HepG2 (cell line): ENCODE data around the gene SNAI3. TPM values are rescaled to one million over a fixed set of nuclear protein-coding genes. Genes with fewer than 3 reads are reported as not detected.

ENCODE experiments used
- ATAC-seq: fragments of 200-7000 bp; cut with Tn5 transposase; 3 replicates; pipeline ENCODE4 v1.9.1; 2020; ENCODE audit warnings: mild to moderate bottlenecking, moderate library complexity
- BruUV-seq: library from RNA; stranded (reverse); fragments of 400-500 nt; replicated peaks from 2 replicates; lab custom pipeline; 2021; lab: Mats Ljungman, UMichigan
- CTCF ChIA-PET: fragments of 300-600 bp; formaldehyde crosslinking; extraction: SDS; loops from one replicate; lab custom pipeline; 2021; ENCODE audit warnings: low total read pairs, inconsistent platforms, low intra/inter-chr PET ratio; lab: Yijun Ruan, JAX
- POLR2A ChIA-PET: fragments of 350-600 bp; sonication (Branson Sonifier 250); formaldehyde crosslinking; loops from one replicate; lab custom pipeline; 2020; ENCODE audit warnings: antibody characterized with exemption, inconsistent platforms; lab: Yijun Ruan, JAX
- DNase-seq: peaks from one replicate; pipeline ENCODE4 v3.0.0-alpha.2; 2015; ENCODE audit warnings: low spot score
- FAIRE-seq: peaks from 3 replicates; lab custom pipeline; 2011; peaks lifted over from hg19 to GRCh38; lab: Jason Lieb, UNC
- H2AFZ ChIP-seq: one replicate; pipeline ENCODE4 v1.6.1; 2011; ENCODE audit warnings: low read length, inconsistent platforms
- H3K27ac ChIP-seq: fragments of 300-600 bp; 3 replicates; pipeline ENCODE4 v1.8.0; 2011; ENCODE audit warnings: mixed run types, mild to moderate bottlenecking, mixed read lengths, low read length, inconsistent platforms; ENCODE audit not compliant: insufficient read depth; ENCODE audit errors: extremely low read length
- H3K27me3 ChIP-seq, 2 experiments: fragments of 200-600 bp in 1 of 2; 2 replicates in 1 of 2; 3 replicates in 1 of 2; pipeline versions ENCODE4 v1.6.0 to v1.8.0; 2011; ENCODE audit warnings: low read length in 2 of 2, mild to moderate bottlenecking in 2 of 2, moderate library complexity in 2 of 2, inconsistent platforms in 1 of 2; ENCODE audit not compliant: insufficient read depth in 2 of 2, control insufficient read depth in 1 of 2
- H3K36me3 ChIP-seq, 2 experiments: fragments of 200-600 bp in 1 of 2; replicated peaks in 1 of 2; 2 replicates in 1 of 2; 3 replicates in 1 of 2; pipeline versions ENCODE4 v1.5.1 to v1.8.0; 2011; ENCODE audit warnings: low read length in 2 of 2, inconsistent platforms in 1 of 2; ENCODE audit not compliant: insufficient read depth in 2 of 2, control insufficient read depth in 1 of 2
- H3K4me1 ChIP-seq: 2 replicates; pipeline ENCODE4 v1.5.1; 2012; ENCODE audit warnings: low read length, inconsistent platforms; ENCODE audit not compliant: insufficient read depth
- H3K4me2 ChIP-seq: 2 replicates; pipeline ENCODE4 v1.6.0; 2011; ENCODE audit warnings: low read depth, low read length, inconsistent platforms
- H3K4me3 ChIP-seq, 3 experiments: fragments of 200-600 bp in 1 of 3; sonication (generic), shearing (Covaris generic) in 1 of 3; replicated peaks in 1 of 3; 2 replicates each; pipeline ENCODE4 v1.5.1; 2011 to 2016; ENCODE audit warnings: low read length in 3 of 3, inconsistent platforms in 2 of 3, low read depth in 2 of 3, mild to moderate bottlenecking in 2 of 3, control low read depth in 1 of 3, mixed read lengths in 1 of 3; ENCODE audit not compliant: insufficient read depth in 1 of 3
- H3K79me2 ChIP-seq: one replicate; pipeline ENCODE4 v1.6.1; 2011; ENCODE audit warnings: low read length, inconsistent platforms; ENCODE audit not compliant: insufficient read depth
- H3K9ac ChIP-seq: 2 replicates; pipeline ENCODE4 v1.6.0; 2011; ENCODE audit warnings: mild to moderate bottlenecking, low read depth, low read length, inconsistent platforms; ENCODE audit not compliant: insufficient read depth
- H3K9me3 ChIP-seq: 2 replicates; pipeline ENCODE4 v1.5.1; 2012; ENCODE audit warnings: mild to moderate bottlenecking, low read length
- H4K20me1 ChIP-seq: 2 replicates; pipeline ENCODE4 v1.6.0; 2011; ENCODE audit warnings: inconsistent platforms, mild to moderate bottlenecking, low read length, moderate library complexity; ENCODE audit not compliant: insufficient read depth
- CHCHD3 ChIP-seq: sonication (generic); formaldehyde crosslinking; IDR thresholded peaks from 2 replicates; pipeline ENCODE4 v1.8.0; 2022; ENCODE audit warnings: mild to moderate bottlenecking, missing genetic modification reagents, moderate library complexity
- DNMT3B ChIP-seq: conservative IDR thresholded peaks from 2 replicates; pipeline ENCODE4 v1.6.1; 2016; ENCODE audit warnings: missing biosample characterization, control low read depth
- FIP1L1 ChIP-seq: fragments of 200-400 bp; formaldehyde crosslinking; IDR thresholded peaks from 2 replicates; pipeline ENCODE4 v1.6.1; 2018; ENCODE audit warnings: low read depth, mild to moderate bottlenecking, low read length, moderate library complexity, borderline replicate concordance; ENCODE audit not compliant: insufficient read depth
- PATZ1 ChIP-seq: sonication (generic); formaldehyde crosslinking; IDR thresholded peaks from 2 replicates; pipeline ENCODE4 v1.4.0; 2020; ENCODE audit warnings: missing genetic modification reagents
- POGZ ChIP-seq: sonication (generic); formaldehyde crosslinking; IDR thresholded peaks from 2 replicates; pipeline ENCODE4 v1.4.0; 2020; ENCODE audit warnings: mild to moderate bottlenecking, missing genetic modification reagents
- SIN3B ChIP-seq: fragments of 150-350 bp; IDR thresholded peaks from 2 replicates; pipeline ENCODE4 v1.6.1; 2014; ENCODE audit warnings: low read length
- SP4 ChIP-seq: sonication (generic); formaldehyde crosslinking; IDR thresholded peaks from 2 replicates; pipeline ENCODE4 v1.8.1; 2023; ENCODE audit warnings: mild to moderate bottlenecking, missing genetic modification reagents
- XRCC5 ChIP-seq: fragments of 200-400 bp; formaldehyde crosslinking; optimal IDR thresholded peaks from 2 replicates; pipeline ENCODE3; 2017; ENCODE audit warnings: mild to moderate bottlenecking, low read length
- ZNF143 ChIP-seq: sonication (generic); formaldehyde crosslinking; IDR thresholded peaks from 2 replicates; pipeline ENCODE4 v1.4.0; 2020; ENCODE audit warnings: missing genetic modification reagents
- ZNF382 ChIP-seq: sonication (generic); formaldehyde crosslinking; IDR thresholded peaks from 2 replicates; pipeline ENCODE4 v1.5.0; 2020; ENCODE audit warnings: missing genetic modification reagents, mild to moderate bottlenecking, borderline replicate concordance
- ZNF615 ChIP-seq: sonication (generic); formaldehyde crosslinking; IDR thresholded peaks from 2 replicates; pipeline ENCODE4 v1.5.0; 2020; ENCODE audit warnings: mild to moderate bottlenecking, missing genetic modification reagents, borderline replicate concordance
- ZNF784 ChIP-seq: sonication (generic); formaldehyde crosslinking; IDR thresholded peaks from 2 replicates; pipeline ENCODE4 v1.5.1; 2020; ENCODE audit warnings: missing genetic modification reagents, mild to moderate bottlenecking, borderline replicate concordance
- WGBS: methylation state at CpG from one replicate; pipeline ENCODE4 v1.1.6; 2017; ENCODE audit warnings: low lambda C conversion rate; 5-methylcytosine and 5-hydroxymethylcytosine counted together
- in situ Hi-C: cut with HindIII; loops from 2 replicates; pipeline ENCODE4 v1.10.0; 2017; ENCODE audit warnings: low pct_unique_long_range_greater_than_20kb; ENCODE audit not compliant: extremely low pct_ligation_motif_present
- intact Hi-C: fragments of 100-400 bp; cut with micrococcal nuclease; formaldehyde crosslinking; loops from one replicate; pipeline ENCODE4 v1.10.0; 2022; ENCODE audit not compliant: unreplicated experiment
- polyA plus RNA-seq, 8 experiments: library from polyadenylated mRNA; depleted of rRNA in 3 of 8; stranded (reverse) in 7 of 8; unstranded in 1 of 8; fragments of >200 nt; fragmentation: Illumina TruSeq in 4 of 8; extraction: Trizol in 4 of 8; gene quantifications; 2 replicates each; pipeline versions ENCODE4 v1.2.1 to v1.2.3, GENCODE V29; 2011 to 2016; ENCODE audit warnings: low read depth in 4 of 8, missing spikeins in 1 of 8, mixed read lengths in 1 of 8; ENCODE audit not compliant: insufficient read depth in 1 of 8
- total RNA-seq, 5 experiments: library from RNA; depleted of rRNA; stranded (reverse); fragments of >200 nt; fragmentation: Illumina TruSeq; extraction: Trizol; gene quantifications; 2 replicates each; pipeline ENCODE4 v1.2.3, GENCODE V29; 2016; ENCODE audit warnings: low read depth in 1 of 5
- TF ChIP-seq, protein P1 (sequence below): sonication (generic); formaldehyde crosslinking; conservative IDR thresholded peaks from 2 replicates; pipeline ENCODE4 v1.8.0; 2022; ENCODE audit warnings: mild to moderate bottlenecking, moderate library complexity, missing genetic modification reagents
- TF ChIP-seq, protein P2 (sequence below): fragments of 450-650 bp; IDR thresholded peaks from 2 replicates; pipeline ENCODE4 v1.6.1; 2017
- TF ChIP-seq, protein P3 (sequence below): sonication (generic); formaldehyde crosslinking; conservative IDR thresholded peaks from 2 replicates; pipeline ENCODE4 v1.4.0; 2020; ENCODE audit warnings: missing genetic modification reagents
- TF ChIP-seq, protein P4 (sequence below): sonication (generic); formaldehyde crosslinking; IDR thresholded peaks from 2 replicates; pipeline ENCODE4 v1.5.0; 2020; ENCODE audit warnings: missing genetic modification reagents

The SNAI3 gene
- total and polyA plus RNA-seq, 2 of the 13 experiments (the other 11 are each of a cell fraction or from before 2014, with no cell fraction given), result 0.09 to 0.18 TPM

DNA sequence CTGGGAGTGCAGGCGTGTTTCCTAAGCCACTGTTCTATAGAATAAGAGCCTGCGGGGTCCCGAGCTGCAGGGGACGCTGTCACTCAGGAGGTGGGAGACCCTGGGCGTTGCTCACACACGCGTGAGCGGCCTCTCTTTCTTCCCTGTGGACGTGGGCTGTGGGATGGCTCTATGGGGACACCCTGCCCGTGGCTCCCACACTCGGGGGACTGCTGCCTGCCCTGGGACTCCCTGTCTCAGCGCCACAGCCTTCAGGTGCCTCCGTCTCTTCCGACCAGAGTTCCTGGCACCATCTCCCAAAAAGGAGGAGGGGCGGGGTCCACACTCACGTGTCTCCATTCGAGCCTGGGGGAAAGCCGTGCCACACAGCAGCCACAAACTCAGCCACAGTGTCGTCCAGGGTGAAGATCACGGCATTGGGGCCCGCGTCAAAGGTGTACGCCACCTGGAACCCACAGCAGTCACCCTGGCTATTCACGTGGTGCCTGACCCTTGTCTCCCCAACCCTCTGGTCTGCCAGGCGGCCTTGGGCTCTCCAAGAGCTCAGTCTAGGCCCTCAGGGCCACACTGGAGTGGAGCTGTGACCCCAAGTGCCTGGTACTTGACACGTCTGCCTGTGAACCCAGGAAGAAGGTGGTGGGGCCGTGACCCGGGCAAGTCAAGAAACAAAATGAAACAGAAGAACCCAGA is 31.8 kb downstream of the SNAI3 start:
- DNase-seq (no peak), FAIRE-seq (no peak), ATAC-seq (no peak)
- Histone ChIP-seq H3K9ac (no peak overlapping the region), H3K4me2 (no peak overlapping the region), H3K4me1 (peaks cover 22% of the 10 kb centered on the region), H3K27ac (no peak overlapping the region), H3K27me3 (no peaks in the 10 kb centered on the region), H4K20me1 (peaks cover 24% of the 10 kb centered on the region), H3K4me3 (no peak overlapping the region), H3K79me2 (peaks cover 38% of the 10 kb centered on the region), H3K9me3 (no peaks in the 10 kb centered on the region), H3K36me3 (peaks cover 13 to 52% of the 10 kb centered on the region in 2 experiments), H2AFZ (no peak overlapping the region)
- ChIA-PET CTCF (no interaction called here), POLR2A (interaction anchor here (1.1 kb wide), 1 partner anchor 8 kb away, joined by 3 read pairs; the partner anchor contains the start of gene MVD)
- intact Hi-C loops, result loop anchor here (5.0 kb wide), 1 partner anchor 57 kb away; no protein-coding TSS in a partner anchor
- WGBS, result 93% methylated on average over 26 of the region's 28 CpGs
- in situ Hi-C loops, result no loop called here
- no TSS peak for BruUV-seq
- TF ChIP-seq, protein P1, sequence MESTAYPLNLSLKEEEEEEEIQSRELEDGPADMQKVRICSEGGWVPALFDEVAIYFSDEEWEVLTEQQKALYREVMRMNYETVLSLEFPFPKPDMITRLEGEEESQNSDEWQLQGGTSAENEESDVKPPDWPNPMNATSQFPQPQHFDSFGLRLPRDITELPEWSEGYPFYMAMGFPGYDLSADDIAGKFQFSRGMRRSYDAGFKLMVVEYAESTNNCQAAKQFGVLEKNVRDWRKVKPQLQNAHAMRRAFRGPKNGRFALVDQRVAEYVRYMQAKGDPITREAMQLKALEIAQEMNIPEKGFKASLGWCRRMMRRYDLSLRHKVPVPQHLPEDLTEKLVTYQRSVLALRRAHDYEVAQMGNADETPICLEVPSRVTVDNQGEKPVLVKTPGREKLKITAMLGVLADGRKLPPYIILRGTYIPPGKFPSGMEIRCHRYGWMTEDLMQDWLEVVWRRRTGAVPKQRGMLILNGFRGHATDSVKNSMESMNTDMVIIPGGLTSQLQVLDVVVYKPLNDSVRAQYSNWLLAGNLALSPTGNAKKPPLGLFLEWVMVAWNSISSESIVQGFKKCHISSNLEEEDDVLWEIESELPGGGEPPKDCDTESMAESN (CRISPR knock-in tag), result no peak
- TF ChIP-seq DNMT3B (CRISPR knock-in tag) (no peak), PATZ1 (CRISPR knock-in tag) (no peak), ZNF784 (CRISPR knock-in tag) (no peak), ZNF615 (CRISPR knock-in tag) (no peak), SP4 (0 out of 2 replicates have a peak, but pooled peaks have one; percentile 41), POGZ (no peak), FIP1L1 (no peak), CHCHD3 (CRISPR knock-in tag) (no peak), ZNF143 (CRISPR knock-in tag) (no peak), XRCC5 (no peak), SIN3B (no peak), ZNF382 (CRISPR knock-in tag) (no peak)
- TF ChIP-seq, protein P2, sequence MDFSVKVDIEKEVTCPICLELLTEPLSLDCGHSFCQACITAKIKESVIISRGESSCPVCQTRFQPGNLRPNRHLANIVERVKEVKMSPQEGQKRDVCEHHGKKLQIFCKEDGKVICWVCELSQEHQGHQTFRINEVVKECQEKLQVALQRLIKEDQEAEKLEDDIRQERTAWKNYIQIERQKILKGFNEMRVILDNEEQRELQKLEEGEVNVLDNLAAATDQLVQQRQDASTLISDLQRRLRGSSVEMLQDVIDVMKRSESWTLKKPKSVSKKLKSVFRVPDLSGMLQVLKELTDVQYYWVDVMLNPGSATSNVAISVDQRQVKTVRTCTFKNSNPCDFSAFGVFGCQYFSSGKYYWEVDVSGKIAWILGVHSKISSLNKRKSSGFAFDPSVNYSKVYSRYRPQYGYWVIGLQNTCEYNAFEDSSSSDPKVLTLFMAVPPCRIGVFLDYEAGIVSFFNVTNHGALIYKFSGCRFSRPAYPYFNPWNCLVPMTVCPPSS, result no peak
- TF ChIP-seq, protein P3, sequence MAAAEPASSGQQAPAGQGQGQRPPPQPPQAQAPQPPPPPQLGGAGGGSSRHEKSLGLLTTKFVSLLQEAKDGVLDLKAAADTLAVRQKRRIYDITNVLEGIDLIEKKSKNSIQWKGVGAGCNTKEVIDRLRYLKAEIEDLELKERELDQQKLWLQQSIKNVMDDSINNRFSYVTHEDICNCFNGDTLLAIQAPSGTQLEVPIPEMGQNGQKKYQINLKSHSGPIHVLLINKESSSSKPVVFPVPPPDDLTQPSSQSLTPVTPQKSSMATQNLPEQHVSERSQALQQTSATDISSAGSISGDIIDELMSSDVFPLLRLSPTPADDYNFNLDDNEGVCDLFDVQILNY (CRISPR knock-in tag), result no peak
- TF ChIP-seq, protein P4, sequence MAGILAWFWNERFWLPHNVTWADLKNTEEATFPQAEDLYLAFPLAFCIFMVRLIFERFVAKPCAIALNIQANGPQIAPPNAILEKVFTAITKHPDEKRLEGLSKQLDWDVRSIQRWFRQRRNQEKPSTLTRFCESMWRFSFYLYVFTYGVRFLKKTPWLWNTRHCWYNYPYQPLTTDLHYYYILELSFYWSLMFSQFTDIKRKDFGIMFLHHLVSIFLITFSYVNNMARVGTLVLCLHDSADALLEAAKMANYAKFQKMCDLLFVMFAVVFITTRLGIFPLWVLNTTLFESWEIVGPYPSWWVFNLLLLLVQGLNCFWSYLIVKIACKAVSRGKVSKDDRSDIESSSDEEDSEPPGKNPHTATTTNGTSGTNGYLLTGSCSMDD (CRISPR knock-in tag), result no peak
